ENCODE measurements around the gene KLRC4. TPM values are rescaled to one million over a fixed set of nuclear protein-coding genes. Genes with fewer than 3 reads are reported as not detected.
A peak's percentile ranks its signal among the peaks of the same experiment; 100 is the strongest.
"Not testable (repeated sequence)": the region's sequence is repeated elsewhere in the genome, so short reads cannot be mapped to it uniquely, and the experiment has no call there.

Gene KLRC4
- total RNA-seq, 1 donor from 2014 or later, result 0.39 TPM

- DNase-seq, result not testable (repeated sequence)
Measured at GRCh38 chr12:10396176-10396575, 13.4 kb downstream of the KLRC4 start.

GRCh38 chr12:10395390-10395998 lies 14.1 kb downstream of the KLRC4 start:
- DNase-seq, result peak; percentile 2

- not testable (repeated sequence) for DNase-seq
Measured at GRCh38 chr12:10394531-10395152, 14.9 kb downstream of the KLRC4 start.

- DNase-seq, result no peak
Measured at GRCh38 chr12:10393291-10393690, 16.3 kb downstream of the KLRC4 start.

- DNase-seq, result no peak
Measured at GRCh38 chr12:10392394-10392930, 17.1 kb downstream of the KLRC4 start.

GRCh38 chr12:10390991-10391390 lies 18.6 kb downstream of the KLRC4 start:
- DNase-seq, result not testable (repeated sequence)

- DNase-seq, result no peak
Measured at GRCh38 chr12:10389904-10390303, 19.7 kb downstream of the KLRC4 start, which contains the start of gene KLRK1. Gene KLRK1, minus strand, starts transcription at chr12:10390041. Its CDS starts 1,231 bp downstream, at chr12:10388810.

GRCh38 chr12:10388624-10389413 lies 20.7 kb downstream of the KLRC4 start:
- DNase-seq, result no peak

- not testable (repeated sequence) for DNase-seq
Measured at GRCh38 chr12:10387498-10387897, 22.1 kb downstream of the KLRC4 start.

GRCh38 chr12:10386857-10387256 lies 22.7 kb downstream of the KLRC4 start:
- DNase-seq, result no peak

GRCh38 chr12:10385166-10385613 lies 24.4 kb downstream of the KLRC4 start:
- no peak for DNase-seq

- no peak for DNase-seq
Measured at GRCh38 chr12:10384191-10384590, 25.4 kb downstream of the KLRC4 start.

GRCh38 chr12:10381928-10382628 lies 27.5 kb downstream of the KLRC4 start:
- no peak for DNase-seq

- not testable (repeated sequence) for DNase-seq
Measured at GRCh38 chr12:10378737-10379136, 30.8 kb downstream of the KLRC4 start.

- no peak for DNase-seq
Measured at GRCh38 chr12:10374624-10375018, 34.9 kb downstream of the KLRC4 start.

- no peak for DNase-seq
Measured at GRCh38 chr12:10372559-10372958, 37.0 kb downstream of the KLRC4 start.

GRCh38 chr12:10371893-10372535 lies 37.5 kb downstream of the KLRC4 start:
- DNase-seq, result not testable (repeated sequence)

- DNase-seq, result no peak
Measured at GRCh38 chr12:10369557-10370415, 39.8 kb downstream of the KLRC4 start.

- no peak for DNase-seq
Measured at GRCh38 chr12:10368206-10369171, 41.1 kb downstream of the KLRC4 start.

Data from skin of body (tissue), 2 donors.